Measurements from ENCODE around the gene NPY4R2.
"Not testable (repeated sequence)": the region's sequence is repeated elsewhere in the genome, so short reads cannot be mapped to it uniquely, and the experiment has no call there.

DNA sequence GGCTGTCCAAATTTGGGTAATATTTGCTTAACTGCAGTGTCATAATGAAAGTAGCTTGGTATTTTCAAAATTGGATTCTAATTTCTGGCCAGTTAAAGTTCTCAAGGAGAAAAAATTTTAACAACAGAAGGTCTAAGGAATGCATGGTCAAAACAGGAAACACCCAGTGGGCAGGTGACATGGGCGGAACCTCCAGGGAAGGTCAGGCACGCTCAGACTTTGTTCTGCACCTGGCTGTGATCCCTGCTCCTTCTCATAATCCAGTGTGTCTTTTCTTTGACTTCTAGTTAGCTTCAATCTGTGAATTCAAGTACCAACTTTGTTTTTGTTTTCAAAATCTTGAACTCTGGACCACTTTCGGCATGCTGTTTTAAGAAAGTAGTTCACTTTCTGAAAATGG, 34.2 kb upstream of the NPY4R2 start:
- TF ChIP-seq, protein P1, sequence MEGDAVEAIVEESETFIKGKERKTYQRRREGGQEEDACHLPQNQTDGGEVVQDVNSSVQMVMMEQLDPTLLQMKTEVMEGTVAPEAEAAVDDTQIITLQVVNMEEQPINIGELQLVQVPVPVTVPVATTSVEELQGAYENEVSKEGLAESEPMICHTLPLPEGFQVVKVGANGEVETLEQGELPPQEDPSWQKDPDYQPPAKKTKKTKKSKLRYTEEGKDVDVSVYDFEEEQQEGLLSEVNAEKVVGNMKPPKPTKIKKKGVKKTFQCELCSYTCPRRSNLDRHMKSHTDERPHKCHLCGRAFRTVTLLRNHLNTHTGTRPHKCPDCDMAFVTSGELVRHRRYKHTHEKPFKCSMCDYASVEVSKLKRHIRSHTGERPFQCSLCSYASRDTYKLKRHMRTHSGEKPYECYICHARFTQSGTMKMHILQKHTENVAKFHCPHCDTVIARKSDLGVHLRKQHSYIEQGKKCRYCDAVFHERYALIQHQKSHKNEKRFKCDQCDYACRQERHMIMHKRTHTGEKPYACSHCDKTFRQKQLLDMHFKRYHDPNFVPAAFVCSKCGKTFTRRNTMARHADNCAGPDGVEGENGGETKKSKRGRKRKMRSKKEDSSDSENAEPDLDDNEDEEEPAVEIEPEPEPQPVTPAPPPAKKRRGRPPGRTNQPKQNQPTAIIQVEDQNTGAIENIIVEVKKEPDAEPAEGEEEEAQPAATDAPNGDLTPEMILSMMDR (IDR thresholded peaks at IDR 0.05; ENCODE audit: insufficient read depth, low read length, poor library complexity, severe bottlenecking) = not testable (repeated sequence)
- TF ChIP-seq EZH2phosphoT487 (conservative IDR thresholded peaks at IDR 0.05; ENCODE audit: low read length) = not testable (repeated sequence)

All from SU-DHL-6 (cell line).